GM12878 (cell line): ENCODE data around the gene CACNG5.

Experiments
- CTCF ChIP-seq, 3 experiments: IDR thresholded peaks in 2 of 3; conservative IDR thresholded peaks in 1 of 3; 2 replicates each; pipeline ENCODE4 v1.5.1; 2011; ENCODE audit warnings: low read depth in 3 of 3, low read length in 3 of 3, mild to moderate bottlenecking in 3 of 3, control low read depth in 2 of 3, moderate library complexity in 2 of 3, inconsistent platforms in 1 of 3, mixed read lengths in 1 of 3; ENCODE audit not compliant: control insufficient read depth in 2 of 3, insufficient read depth in 1 of 3; ENCODE audit errors: extremely low read depth in 1 of 3
- DPF2 ChIP-seq: fragments of 450-650 bp; IDR thresholded peaks from 2 replicates; pipeline ENCODE4 v1.6.1; 2017; ENCODE audit warnings: mild to moderate bottlenecking
- ETV6 ChIP-seq, 2 experiments: fragments of 450-650 bp in 1 of 2; IDR thresholded peaks in 1 of 2; conservative IDR thresholded peaks in 1 of 2; 2 replicates each; pipeline ENCODE4 v1.6.1; 2014; ENCODE audit warnings: antibody characterized with exemption in 1 of 2, borderline replicate concordance in 1 of 2, low read depth in 1 of 2, mild to moderate bottlenecking in 1 of 2, moderate library complexity in 1 of 2
- NFYA ChIP-seq: IDR thresholded peaks from 2 replicates; pipeline ENCODE4 v1.6.1; 2011; ENCODE audit warnings: low read depth, mild to moderate bottlenecking, low read length, improper control_type of control experiment, borderline replicate concordance
- POLR2A ChIP-seq: IDR thresholded peaks from 2 replicates; pipeline ENCODE4 v1.6.1; 2011; ENCODE audit warnings: low read depth, mild to moderate bottlenecking, low read length
- SIN3A ChIP-seq: IDR thresholded peaks from 2 replicates; pipeline ENCODE4 v1.6.1; 2012; ENCODE audit warnings: low read depth, low read length, improper control_type of control experiment
- SPI1 ChIP-seq: IDR thresholded peaks from 2 replicates; pipeline ENCODE4 v1.6.1; 2011; ENCODE audit warnings: low read depth, mild to moderate bottlenecking, low read length, moderate library complexity, borderline replicate concordance; ENCODE audit not compliant: insufficient read depth
- TAF1 ChIP-seq: IDR thresholded peaks from 2 replicates; pipeline ENCODE4 v1.6.1; 2011; ENCODE audit warnings: mild to moderate bottlenecking, low read depth, low read length, borderline replicate concordance

GRCh38 chr17:66915204-66915611, 80.3 kb downstream of the CACNG5 start:
- TF ChIP-seq SIN3A: no peak
- no peak for TF ChIP-seq SPI1
- TF ChIP-seq POLR2A: no peak
- TF ChIP-seq TAF1: no peak
- TF ChIP-seq DPF2: no peak
- no peak for TF ChIP-seq ETV6 (conservative IDR thresholded peaks at IDR 0.05 in 1 of 2, IDR thresholded peaks at IDR 0.05 in 1 of 2; ENCODE audit: borderline replicate concordance in 1 of 2, low read depth in 1 of 2)
- TF ChIP-seq NFYA: no peak
- peak in 2 of 3 experiments; percentile 2 to 30; a peak in 2 of 6 replicates for TF ChIP-seq CTCF (IDR thresholded peaks at IDR 0.05 in 2 of 3, conservative IDR thresholded peaks at IDR 0.05 in 1 of 3; ENCODE audit: control insufficient read depth in 2 of 3, extremely low read depth in 1 of 3, insufficient read depth in 1 of 3, low read depth in 3 of 3, low read length in 3 of 3)
